Transverse colon (tissue), 4 donors: ENCODE data around the gene NRCAM. TPM values are rescaled to one million over a fixed set of nuclear protein-coding genes. Genes with fewer than 3 reads are reported as not detected.

ENCODE experiments used
- DNase-seq: peaks from one replicate; pipeline ENCODE4 v3.0.0-alpha.2; 2019
- H3K27ac ChIP-seq, 4 donors: fragments of 200-600 bp; sonication (generic); 2 replicates each; pipeline ENCODE4 v1.5.1; 2016 to 2018; ENCODE audit warnings: inconsistent platforms in 4 of 4
- H3K27me3 ChIP-seq: fragments of 200-600 bp; sonication (generic); 2 replicates; pipeline ENCODE4 v1.5.1; 2017; ENCODE audit warnings: inconsistent platforms
- H3K36me3 ChIP-seq, 4 donors: fragments of 200-600 bp; sonication (generic); 2 replicates each; pipeline ENCODE4 v1.5.1; 2017 to 2019; ENCODE audit warnings: inconsistent platforms in 4 of 4
- H3K4me1 ChIP-seq, 4 donors: fragments of 200-600 bp; sonication (generic); 2 replicates each; pipeline ENCODE4 v1.5.1; 2017 to 2020; ENCODE audit warnings: inconsistent platforms in 4 of 4
- H3K4me3 ChIP-seq, 4 donors: fragments of 200-600 bp; sonication (generic); 1 replicate in 1 of 4; 2 replicates in 3 of 4; pipeline versions ENCODE4 v1.5.1 to v1.6.1; 2017 to 2019; ENCODE audit warnings: inconsistent platforms in 4 of 4
- H3K9me3 ChIP-seq, 2 donors: fragments of 200-600 bp; sonication (generic); 2 replicates each; pipeline ENCODE4 v1.5.1; 2017 to 2019; ENCODE audit warnings: inconsistent platforms in 2 of 2
- EP300 ChIP-seq: sonication (generic); formaldehyde crosslinking; IDR thresholded peaks from one replicate; pipeline ENCODE4 v1.6.1; 2017; ENCODE audit warnings: antibody characterized with exemption, low read depth
- POLR2A ChIP-seq: fragments of 450-650 bp; IDR thresholded peaks from one replicate; pipeline ENCODE4 v1.6.1; 2016; ENCODE audit warnings: antibody characterized with exemption, mild to moderate bottlenecking, moderate library complexity
- POLR2AphosphoS5 ChIP-seq, 3 donors: sonication (generic); formaldehyde crosslinking; IDR thresholded peaks; one replicate each; pipeline ENCODE4 v1.6.1; 2016; ENCODE audit warnings: antibody characterized with exemption in 3 of 3
- WGBS, 2 donors: methylation state at CpG; one replicate each; pipeline ENCODE4 v1.1.5; 2018; ENCODE audit warnings: low coverage in 1 of 2; 5-methylcytosine and 5-hydroxymethylcytosine counted together
- in situ Hi-C, 4 donors: fragments of 200-750 bp; cut with MboI; loops; one replicate each; pipeline versions ENCODE4 v1.15.0 to v1.15.1; 2017; ENCODE audit warnings: low sequenced_read_pairs in 3 of 4, low pct_ligation_motif_present in 1 of 4, low pct_unique_long_range_greater_than_20kb in 1 of 4
- intact Hi-C: fragments of 100-400 bp; cut with DNase I; formaldehyde crosslinking; loops from one replicate; pipeline ENCODE4 v1.15.1; 2023; ENCODE audit warnings: low total_unique reads
- total RNA-seq, 4 donors: library from RNA; depleted of rRNA; stranded (reverse); fragments of >200 nt; gene quantifications; one replicate each; pipeline ENCODE4 v1.1.0, GENCODE V29; 2016
- TF ChIP-seq, protein P1 (sequence below), 5 experiments: fragments of 200-600 bp in 3 of 5; fragments of 450-650 bp in 2 of 5; sonication (generic) in 3 of 5; IDR thresholded peaks; 1 replicate in 2 of 5; 2 replicates in 3 of 5; pipeline ENCODE4 v1.5.1; 2016 to 2017; ENCODE audit warnings: antibody characterized with exemption in 5 of 5, inconsistent platforms in 3 of 5, mild to moderate bottlenecking in 2 of 5, moderate library complexity in 1 of 5

NRCAM gene
- total RNA-seq, 4 donors from 2014 or later = 0.60 to 2.5 (median 1.8) TPM

DNA sequence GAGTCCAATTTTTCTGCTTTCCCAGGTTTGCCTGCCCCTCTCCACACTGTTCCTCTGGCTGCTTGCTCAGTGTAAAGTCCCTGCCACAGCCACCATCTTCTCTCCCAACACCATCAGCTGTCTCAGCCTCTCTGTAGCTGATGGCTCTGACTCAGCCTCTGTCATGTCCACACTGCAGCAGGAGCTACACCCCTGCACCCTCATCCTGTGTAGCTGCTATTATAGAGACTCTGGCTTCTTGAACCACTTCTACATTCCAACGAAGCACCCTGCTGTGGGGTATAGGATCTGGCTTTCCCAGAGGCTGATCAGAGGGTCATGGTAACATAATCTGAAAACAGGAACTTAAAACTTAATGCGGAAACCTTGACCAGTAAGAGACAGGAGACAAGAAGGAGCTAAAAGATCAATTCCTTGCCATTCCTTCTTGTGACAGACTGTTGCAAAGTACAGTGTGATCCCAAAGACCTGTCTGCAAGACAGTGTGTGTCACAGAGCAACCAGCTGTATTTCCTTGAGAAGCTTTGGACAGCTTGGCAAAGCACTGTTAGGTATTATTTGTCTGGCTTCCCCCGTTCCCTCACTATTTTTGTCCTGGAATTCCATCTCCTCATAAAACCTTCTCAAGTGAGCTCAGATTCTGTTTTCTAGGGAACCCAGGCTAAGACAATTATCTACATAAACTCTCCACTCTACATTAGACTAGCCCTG, 42.3 kb downstream of the NRCAM start:
- in situ Hi-C loops = no loop called here
- Histone ChIP-seq H3K4me3 (no peak overlapping the region), H3K9me3 (no peaks in the 10 kb centered on the region), H3K27me3 (no peaks in the 10 kb centered on the region), H3K4me1 (no peaks in the 10 kb centered on the region), H3K27ac (no peak overlapping the region), H3K36me3 (no peaks in the 10 kb centered on the region)
- TF ChIP-seq POLR2A = no peak
- TF ChIP-seq, protein P1, sequence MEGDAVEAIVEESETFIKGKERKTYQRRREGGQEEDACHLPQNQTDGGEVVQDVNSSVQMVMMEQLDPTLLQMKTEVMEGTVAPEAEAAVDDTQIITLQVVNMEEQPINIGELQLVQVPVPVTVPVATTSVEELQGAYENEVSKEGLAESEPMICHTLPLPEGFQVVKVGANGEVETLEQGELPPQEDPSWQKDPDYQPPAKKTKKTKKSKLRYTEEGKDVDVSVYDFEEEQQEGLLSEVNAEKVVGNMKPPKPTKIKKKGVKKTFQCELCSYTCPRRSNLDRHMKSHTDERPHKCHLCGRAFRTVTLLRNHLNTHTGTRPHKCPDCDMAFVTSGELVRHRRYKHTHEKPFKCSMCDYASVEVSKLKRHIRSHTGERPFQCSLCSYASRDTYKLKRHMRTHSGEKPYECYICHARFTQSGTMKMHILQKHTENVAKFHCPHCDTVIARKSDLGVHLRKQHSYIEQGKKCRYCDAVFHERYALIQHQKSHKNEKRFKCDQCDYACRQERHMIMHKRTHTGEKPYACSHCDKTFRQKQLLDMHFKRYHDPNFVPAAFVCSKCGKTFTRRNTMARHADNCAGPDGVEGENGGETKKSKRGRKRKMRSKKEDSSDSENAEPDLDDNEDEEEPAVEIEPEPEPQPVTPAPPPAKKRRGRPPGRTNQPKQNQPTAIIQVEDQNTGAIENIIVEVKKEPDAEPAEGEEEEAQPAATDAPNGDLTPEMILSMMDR (IDR thresholded peaks at IDR 0.05) = no peak
- no peak for TF ChIP-seq EP300
- TF ChIP-seq POLR2AphosphoS5 (IDR thresholded peaks at IDR 0.05) = no peak
- DNase-seq = no peak
- intact Hi-C loops = no loop called here
- WGBS, 2 donors = 58 to 63% methylated on average over 2 to 3 of the region's 3 CpGs

DNA sequence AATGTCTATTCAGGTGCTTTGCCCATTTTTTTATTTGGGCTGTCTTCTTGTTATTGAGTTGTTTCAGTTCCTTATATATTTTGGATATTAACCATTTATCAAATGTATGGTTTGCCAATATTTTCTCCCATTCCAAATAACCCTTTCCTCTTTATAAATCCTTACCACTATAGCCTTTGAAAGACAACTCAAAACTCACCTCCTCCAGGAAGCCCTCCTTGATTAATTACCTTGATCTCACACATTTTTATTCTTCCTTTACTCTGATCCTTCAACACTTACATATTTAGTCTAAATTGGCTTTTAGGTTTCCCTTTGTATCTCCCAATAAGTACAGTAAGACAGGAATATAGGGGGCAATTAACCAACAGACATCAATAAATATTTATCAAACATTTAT, 42.9 kb downstream of the NRCAM start:
- Histone ChIP-seq H3K36me3 (no peaks in the 10 kb centered on the region), H3K27ac (no peak overlapping the region), H3K4me1 (no peaks in the 10 kb centered on the region), H3K4me3 (no peak overlapping the region), H3K9me3 (no peaks in the 10 kb centered on the region), H3K27me3 (no peaks in the 10 kb centered on the region)
- intact Hi-C loops = no loop called here
- in situ Hi-C loops = no loop called here
- no peak for DNase-seq
- TF ChIP-seq, protein P1 (IDR thresholded peaks at IDR 0.05) = no peak

DNA sequence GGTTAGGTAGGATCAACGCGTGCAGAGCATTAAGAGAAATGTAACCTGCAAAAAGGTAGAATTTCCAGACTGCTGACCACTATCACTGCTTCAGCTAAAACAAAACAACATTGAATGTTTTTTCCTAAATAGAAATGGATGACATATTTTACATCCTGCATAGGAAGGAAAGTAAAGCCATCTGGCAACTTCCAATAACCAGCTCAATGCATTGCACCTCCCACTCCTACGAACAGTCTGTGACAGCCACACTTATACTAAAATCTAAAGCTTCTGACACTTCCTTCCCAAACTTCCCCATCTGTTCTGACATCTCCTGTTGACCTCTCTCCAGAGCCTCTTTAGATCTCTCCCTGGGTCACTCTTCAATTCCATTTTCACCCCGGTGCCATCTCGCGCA, 47.1 kb downstream of the NRCAM start:
- 93 to 97% methylated on average over 4 to 6 of the region's 6 CpGs for WGBS, 2 donors
- H3K27ac ChIP-seq = no peak overlapping the region

DNA sequence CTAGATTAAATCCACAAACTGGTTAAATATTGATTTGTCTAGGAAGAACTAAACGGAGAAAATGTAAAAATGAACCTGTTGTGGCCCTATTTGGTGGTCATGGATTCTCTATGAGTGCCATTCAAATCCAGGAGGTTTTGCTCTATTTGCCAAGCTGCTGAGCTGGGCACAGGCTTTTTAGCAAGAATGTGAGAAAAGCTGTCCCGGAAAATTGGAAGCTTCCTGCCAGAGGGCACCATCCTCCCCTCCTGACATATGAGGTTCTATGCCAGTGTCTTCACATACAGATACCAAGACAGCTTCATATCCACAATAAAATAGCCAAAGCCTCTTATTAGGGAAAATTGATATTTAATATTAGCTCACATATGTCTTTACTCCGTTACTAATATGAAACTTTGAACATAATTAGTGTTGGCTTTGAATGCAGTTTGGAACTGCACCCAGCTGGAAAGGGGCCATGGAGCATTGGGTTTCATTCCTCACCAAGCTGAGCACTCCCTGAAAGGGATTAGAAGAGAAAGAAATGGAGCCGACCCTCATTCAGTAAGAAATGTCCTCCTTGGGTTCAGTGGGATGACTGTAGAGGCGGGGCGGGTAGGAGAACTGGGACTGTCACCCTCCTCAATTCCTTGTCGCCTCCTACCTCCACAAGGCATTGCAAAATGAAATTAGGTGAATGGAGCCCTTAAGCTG, 47.8 kb downstream of the NRCAM start:
- intact Hi-C loops (no loop called here), in situ Hi-C loops (no loop called here)
- no peaks in the 10 kb centered on the region for H3K9me3 ChIP-seq
- no peak overlapping the region for H3K4me3 ChIP-seq
- H3K27me3 ChIP-seq = no peaks in the 10 kb centered on the region
- no peaks in the 10 kb centered on the region for H3K4me1 ChIP-seq
- no peak overlapping the region for H3K27ac ChIP-seq
- TF ChIP-seq, protein P1 (IDR thresholded peaks at IDR 0.05) = no peak
- TF ChIP-seq POLR2AphosphoS5 (IDR thresholded peaks at IDR 0.05) (no peak), POLR2A (no peak), EP300 (no peak)
- DNase-seq = no peak
- no peaks in the 10 kb centered on the region for H3K36me3 ChIP-seq
- 76 to 80% methylated on average over 1 to 7 of the region's 7 CpGs for WGBS, 2 donors

More for the DNA sequence above, 47.1 kb downstream of the NRCAM start:
- Histone ChIP-seq H3K36me3 (no peaks in the 10 kb centered on the region), H3K9me3 (no peaks in the 10 kb centered on the region), H3K4me3 (no peak overlapping the region), H3K4me1 (no peaks in the 10 kb centered on the region), H3K27me3 (no peaks in the 10 kb centered on the region)
- intact Hi-C loops = no loop called here
- in situ Hi-C loops = no loop called here
- DNase-seq = no peak
- TF ChIP-seq POLR2A (no peak), POLR2AphosphoS5 (IDR thresholded peaks at IDR 0.05) (no peak), EP300 (no peak)
- TF ChIP-seq, protein P1 (IDR thresholded peaks at IDR 0.05) = no peak
